ENCODE measurements around the gene KATNB1.

DNA sequence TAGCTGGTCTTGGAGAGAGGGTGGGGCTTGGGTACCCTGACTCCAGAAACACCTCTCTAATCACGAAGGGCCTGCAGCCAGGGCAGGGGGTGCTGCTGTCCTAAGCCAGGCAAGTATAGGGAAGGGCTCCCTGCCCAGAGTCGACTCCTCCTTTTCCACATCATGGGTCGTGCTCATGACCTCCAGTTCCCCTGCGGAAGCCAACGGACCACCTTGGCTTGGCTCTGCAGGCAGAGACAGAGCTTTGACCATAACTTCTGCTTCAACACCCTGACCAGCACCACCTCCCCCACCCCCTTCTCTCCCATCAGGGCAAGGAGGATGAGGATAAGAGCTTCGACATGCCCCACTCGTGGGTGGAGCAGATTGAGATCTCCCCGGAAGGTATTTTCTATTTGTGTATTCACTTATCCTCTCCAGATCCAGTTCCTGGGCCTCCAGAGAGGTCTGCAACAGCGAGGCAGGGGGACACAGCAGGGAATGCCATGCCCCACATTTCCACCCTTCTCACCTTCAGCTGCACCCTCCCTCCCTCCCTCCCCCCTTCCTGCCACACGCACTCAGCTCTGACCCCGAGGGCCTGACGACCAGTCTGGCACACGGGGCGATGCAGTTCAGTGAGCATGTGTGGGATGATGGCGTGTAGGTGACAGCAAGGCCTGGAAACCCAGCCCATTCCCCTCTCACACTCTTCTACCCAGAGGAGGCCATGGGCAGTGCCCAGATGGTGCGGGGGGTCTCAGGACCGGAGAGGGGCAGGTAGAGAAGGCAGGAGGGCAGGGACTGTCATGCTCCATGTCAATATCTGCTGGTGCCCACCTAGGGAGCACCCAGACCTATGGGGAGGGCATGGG lies 14.0 kb upstream of the KATNB1 start:
- TF ChIP-seq, protein P1, sequence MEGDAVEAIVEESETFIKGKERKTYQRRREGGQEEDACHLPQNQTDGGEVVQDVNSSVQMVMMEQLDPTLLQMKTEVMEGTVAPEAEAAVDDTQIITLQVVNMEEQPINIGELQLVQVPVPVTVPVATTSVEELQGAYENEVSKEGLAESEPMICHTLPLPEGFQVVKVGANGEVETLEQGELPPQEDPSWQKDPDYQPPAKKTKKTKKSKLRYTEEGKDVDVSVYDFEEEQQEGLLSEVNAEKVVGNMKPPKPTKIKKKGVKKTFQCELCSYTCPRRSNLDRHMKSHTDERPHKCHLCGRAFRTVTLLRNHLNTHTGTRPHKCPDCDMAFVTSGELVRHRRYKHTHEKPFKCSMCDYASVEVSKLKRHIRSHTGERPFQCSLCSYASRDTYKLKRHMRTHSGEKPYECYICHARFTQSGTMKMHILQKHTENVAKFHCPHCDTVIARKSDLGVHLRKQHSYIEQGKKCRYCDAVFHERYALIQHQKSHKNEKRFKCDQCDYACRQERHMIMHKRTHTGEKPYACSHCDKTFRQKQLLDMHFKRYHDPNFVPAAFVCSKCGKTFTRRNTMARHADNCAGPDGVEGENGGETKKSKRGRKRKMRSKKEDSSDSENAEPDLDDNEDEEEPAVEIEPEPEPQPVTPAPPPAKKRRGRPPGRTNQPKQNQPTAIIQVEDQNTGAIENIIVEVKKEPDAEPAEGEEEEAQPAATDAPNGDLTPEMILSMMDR (conservative IDR thresholded peaks at IDR 0.05; ENCODE audit: low read length) = no peak
- TF ChIP-seq EZH2phosphoT487 (IDR thresholded peaks at IDR 0.05; ENCODE audit: borderline replicate concordance, low read depth, low read length) = no peak

Data from OCI-LY7 (cell line).